COR-L47 (cell line): ENCODE data around the gene SPTLC2.
"Not testable (repeated sequence)": the region's sequence is repeated elsewhere in the genome, so short reads cannot be mapped to it uniquely, and the experiment has no call there.

Experiments
- DNase-seq: peaks from one replicate; lab custom pipeline; 2025; lab: John Stamatoyannopoulos, UW

SPTLC2 gene

DNA sequence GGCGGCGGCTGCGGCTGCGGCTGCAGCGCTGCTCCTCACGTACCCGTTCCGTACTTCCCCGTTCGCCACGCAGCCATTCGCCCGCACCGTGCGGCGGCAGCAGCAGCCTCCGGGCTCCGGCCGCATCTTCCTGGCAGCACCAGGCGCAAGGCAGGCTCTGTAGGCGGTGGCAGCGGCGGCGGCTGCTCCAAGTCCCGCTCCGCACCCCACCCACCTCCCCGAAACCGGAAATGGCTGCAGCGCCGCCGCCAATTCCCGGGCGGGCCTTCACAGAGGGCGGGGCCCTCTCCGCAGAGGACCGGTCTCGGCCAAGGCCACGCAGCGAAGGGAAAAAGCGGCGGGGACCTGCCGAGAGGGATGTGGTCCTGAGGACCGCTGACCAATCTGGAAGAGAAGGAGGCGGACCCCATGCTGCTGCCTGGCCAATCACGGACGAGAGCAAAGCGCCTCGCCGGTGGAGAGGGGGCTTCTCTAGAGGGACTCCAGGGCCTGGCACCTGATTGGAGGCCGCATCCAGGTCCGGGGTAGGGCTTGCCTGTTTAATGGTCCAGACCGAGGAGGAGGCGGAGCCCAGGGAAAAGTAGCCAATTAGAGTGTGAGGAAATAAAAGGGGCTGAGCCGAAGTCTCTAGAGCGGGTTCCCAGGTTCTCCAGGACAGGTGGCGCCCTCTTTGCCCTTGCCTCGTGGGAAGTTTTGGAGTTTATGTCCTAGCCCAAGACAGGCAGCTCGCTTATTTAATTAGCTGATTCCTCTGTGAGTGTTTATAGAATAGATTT is at the start of gene SPTLC2:
SPTLC2 (minus strand) TSS at position 184 of the 776 bp plus-strand sequence; CDS start at position 126, 58 bp downstream.
- peak; percentile 99 for DNase-seq

GRCh38 chr14:77663293-77663692 is 46.9 kb upstream of the SPTLC2 start:
- no peak for DNase-seq

DNA sequence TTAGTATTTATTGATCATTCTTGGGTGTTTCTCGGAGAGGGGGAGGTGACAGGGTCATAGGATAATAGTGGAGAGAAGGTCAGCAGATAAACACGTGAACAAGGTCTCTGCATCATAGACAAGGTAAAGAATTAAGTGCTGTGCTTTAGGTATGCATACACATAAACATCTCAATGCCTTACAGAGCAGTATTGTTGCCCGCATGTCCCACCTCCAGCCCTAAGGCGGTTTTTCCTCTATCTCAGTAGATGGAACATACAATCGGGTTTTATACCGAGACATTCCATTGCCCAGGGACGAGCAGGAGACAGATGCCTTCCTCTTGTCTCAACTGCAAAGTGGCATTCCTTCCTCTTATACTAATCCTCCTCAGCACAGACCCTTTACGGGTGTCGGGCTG is 45.1 kb upstream of the SPTLC2 start:
- not testable (repeated sequence) for DNase-seq

DNA sequence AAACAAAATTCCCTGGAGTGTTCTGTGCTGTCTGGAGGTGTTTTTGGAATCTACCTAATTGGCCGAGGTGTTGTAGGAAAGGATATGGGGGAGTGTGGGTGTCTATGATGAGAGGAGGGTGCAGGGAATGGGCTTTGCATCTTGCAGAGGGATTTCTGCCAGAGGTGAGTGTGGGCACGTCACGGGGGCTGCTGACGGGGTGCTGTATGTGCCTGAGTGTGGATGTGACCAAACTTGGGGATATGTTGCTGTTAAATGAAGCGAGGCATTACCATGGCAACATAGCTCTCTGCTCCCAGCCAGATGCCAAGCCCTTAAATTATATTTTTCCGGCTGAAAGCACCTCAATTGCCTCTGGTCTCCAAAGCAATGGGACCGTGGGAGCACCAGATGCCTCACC is 44.3 kb upstream of the SPTLC2 start:
- peak; percentile 86 for DNase-seq

DNA sequence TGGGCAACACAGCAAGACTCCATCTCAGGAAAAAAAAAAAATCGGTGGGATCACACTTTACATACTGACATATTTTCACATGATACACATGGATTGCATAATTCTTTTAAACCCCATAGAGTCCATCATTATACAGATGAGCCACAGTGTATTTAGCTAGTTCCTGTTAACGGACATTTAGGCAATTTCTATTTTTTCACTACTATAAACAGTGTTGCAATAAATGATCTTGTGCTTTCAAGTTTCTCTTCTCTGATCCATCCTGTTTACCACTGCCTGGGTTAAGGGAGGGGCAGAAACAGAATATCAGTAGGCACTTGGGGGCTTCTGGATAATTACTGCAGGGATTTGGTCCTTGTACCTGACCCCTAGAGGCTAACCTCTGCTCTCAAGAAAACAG is 43.4 kb upstream of the SPTLC2 start:
- no peak for DNase-seq

- no peak for DNase-seq
Observed at GRCh38 chr14:77657280-77657679, 40.8 kb upstream of the SPTLC2 start.

DNA sequence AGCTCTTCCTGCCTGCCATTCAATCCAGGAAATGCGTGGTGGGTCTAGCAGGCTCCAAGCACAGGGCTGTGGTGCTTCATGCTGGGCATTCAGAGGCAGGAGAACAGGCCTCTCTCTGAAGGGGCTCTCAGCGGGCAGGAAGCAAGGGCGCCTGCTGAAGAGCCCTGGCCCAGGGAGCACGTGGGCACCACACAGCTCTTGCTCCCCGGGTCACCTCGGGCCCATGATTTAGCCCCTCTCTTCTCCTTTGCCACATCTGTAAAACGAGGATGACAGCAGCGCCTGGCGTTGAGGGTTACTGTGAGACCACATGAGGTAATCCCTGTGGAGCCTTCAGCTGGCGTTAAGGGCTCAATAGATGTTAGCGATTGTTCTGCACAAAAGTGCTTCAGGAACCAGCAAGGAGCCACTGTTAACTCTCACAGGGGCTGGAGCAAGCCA is 37.6 kb upstream of the SPTLC2 start:
- DNase-seq, result no peak

- DNase-seq, result no peak
Observed at GRCh38 chr14:77649326-77649725, 32.9 kb upstream of the SPTLC2 start.

GRCh38 chr14:77648520-77649200 is 32.2 kb upstream of the SPTLC2 start:
- no peak for DNase-seq

DNA sequence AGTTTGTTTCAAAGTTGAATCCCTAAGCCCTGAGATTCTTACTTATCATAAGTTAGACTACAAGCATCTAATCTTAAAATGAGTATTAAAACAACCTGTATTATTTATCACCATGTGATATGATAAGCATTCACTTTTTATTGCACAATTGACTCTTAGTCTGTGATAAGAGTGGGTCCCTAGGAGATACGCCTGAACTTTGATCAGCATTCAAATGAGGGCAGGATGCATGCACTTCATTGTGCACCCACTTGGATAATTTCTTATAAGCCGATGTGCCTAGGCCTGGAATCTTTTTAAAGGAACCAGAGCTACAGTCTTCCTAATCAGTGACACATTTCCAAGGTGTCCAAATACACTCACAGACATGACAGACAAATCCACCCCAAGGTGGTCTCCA is 31.4 kb upstream of the SPTLC2 start:
- DNase-seq, result no peak

DNA sequence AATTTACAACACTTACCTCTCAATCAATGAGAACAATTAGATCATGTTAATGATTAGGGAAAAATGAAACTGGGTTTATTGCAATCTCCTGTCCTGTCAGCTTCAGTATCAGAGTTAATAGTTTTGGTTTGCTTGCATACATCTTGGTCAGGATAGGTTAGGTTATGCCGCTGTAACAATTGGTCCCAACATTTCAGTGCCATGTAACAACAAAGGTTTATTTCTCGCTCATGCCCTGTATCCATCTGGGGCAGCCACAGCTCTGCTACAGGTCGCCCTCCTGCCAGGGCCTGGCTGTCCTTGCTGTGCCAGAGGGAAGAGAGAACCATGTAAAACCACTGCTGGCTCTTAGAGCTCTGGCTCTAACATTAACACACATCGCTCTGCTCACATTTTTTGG is 30.5 kb upstream of the SPTLC2 start:
- DNase-seq, result no peak

DNA sequence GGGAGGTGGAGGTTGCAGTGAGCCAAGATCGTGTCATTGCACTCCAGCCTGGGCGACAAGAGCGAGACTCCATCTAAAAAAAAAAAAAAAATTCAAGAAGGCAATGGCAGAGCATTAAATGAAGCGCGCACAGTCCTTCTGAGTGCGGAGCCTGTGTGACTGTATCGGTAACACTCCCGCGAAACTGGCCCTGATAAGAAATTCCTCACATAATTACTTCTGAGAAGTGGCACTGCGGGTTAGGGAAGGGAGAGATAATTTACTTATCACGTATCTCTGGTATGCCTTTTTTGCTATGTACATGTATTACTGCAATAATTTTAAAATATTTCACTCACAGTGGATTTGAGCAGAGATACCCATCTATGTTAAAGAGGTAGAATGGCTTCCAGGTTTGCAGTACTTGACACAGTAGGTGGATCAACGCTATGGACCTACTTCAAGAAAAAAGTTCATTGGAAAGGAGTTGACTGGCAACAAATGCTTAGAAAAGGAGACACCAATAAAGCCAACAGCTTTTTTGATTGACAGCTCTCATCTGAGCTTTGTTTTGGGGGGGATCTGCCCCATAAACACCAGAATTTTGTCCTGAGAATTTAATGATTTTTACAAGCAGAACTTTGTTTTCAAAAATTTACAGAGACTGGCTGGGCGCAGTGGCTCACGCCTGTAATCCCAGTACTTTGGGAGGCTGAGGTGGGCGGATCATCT is 29.2 kb upstream of the SPTLC2 start:
- no peak for DNase-seq

- no peak for DNase-seq
Observed at GRCh38 chr14:77642407-77642806, 26.0 kb upstream of the SPTLC2 start.

GRCh38 chr14:77641534-77642341 is 25.3 kb upstream of the SPTLC2 start:
- no peak for DNase-seq

- DNase-seq, result no peak
Observed at GRCh38 chr14:77640756-77641533, 24.5 kb upstream of the SPTLC2 start.

GRCh38 chr14:77638771-77639171 is 22.3 kb upstream of the SPTLC2 start:
- no peak for DNase-seq

- not testable (repeated sequence) for DNase-seq
Observed at GRCh38 chr14:77635869-77636268, 19.4 kb upstream of the SPTLC2 start.

DNA sequence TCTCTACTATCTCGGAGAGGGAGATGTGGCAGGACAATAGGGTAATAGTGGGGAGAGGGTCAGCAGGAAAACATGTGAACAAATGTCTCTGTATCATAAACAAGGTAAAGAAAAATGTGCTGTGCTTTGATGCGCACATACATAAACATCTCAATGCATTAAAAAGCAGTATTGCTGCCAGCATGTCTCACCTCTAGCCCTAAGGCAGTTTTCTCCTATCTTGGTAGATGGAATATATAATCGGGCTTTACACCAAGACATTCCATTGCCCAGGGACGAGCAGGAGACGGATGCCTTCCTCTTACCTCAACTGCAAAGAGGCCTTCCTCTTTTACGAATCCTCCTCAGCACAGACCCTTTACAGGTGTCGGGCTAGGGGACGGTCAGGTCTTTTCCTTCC is 19.0 kb upstream of the SPTLC2 start:
- not testable (repeated sequence) for DNase-seq

GRCh38 chr14:77630111-77630510 is 13.7 kb upstream of the SPTLC2 start:
- no peak for DNase-seq

- no peak for DNase-seq
Observed at GRCh38 chr14:77625360-77625759, 8.9 kb upstream of the SPTLC2 start.

DNA sequence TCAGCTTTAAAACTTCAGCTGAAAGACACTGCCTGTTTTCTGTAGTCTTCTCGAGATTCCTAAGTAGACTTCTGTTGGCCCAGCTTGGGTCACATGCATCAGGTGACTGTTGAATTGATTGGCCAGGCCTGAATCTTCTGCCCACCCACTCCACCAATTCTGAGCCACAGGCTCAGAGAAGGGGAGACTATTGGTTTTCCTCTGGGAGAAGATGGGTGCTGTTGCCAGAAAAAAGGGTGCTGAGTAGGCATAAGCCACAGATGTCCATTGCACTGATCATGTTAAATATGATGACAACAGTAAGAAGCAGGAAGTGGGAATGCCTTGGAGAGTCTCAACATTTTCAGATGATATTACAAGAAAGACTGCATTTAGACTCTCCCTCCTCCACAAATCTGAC is 6.8 kb upstream of the SPTLC2 start:
- no peak for DNase-seq
